ENCODE measurements around the gene PTPN1.

Gene PTPN1

DNA sequence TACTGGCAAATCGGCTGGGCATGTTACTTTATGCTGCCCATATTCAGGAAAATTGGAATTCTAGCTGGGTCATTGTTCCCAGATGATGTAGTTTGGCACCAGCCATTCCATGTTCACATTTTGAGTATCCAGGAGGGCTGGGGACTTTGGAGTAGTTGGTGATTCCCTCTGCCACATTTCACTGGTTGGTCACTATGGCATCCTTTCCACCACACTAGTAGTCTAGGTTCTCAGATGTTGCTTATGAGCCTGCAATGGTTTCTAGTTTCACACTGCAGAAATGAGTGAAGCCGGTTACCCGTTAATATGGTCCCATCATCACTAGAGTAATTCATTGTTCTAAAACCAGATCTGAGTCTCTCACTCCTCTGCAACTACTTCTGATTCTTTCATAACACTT is 4.6 kb downstream of the PTPN1 start:
- DNase-seq, result no peak

DNA sequence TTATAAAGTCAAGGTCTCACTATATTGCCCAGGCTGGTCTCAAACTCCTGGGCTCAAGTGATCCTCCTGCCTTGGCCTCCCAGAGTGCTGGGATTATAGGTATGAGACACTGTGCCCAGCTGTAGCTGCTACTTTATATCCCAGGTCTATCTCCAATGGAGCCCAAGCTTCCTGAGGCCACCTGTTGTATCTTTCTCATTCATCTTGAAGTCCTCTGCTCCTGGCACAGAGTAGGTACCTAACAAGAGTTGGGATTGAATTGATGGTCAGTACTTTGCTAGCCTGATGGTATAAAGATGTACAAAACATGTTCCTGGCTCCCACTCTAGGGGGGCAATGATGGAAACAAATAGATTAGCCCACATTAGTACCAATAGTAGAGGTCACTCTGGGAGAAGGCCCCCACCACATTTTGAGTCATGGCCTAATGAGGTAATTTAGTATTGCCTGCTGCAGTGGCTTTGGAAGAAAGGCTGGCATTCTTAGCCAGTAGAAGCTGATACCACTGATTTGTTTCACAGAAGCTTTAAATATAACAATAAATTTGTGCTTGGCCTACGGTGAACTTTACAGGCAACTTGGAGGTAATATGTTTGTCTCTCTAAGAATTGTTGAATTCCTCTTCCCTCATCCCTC is 5.4 kb downstream of the PTPN1 start:
- DNase-seq, result no peak

DNA sequence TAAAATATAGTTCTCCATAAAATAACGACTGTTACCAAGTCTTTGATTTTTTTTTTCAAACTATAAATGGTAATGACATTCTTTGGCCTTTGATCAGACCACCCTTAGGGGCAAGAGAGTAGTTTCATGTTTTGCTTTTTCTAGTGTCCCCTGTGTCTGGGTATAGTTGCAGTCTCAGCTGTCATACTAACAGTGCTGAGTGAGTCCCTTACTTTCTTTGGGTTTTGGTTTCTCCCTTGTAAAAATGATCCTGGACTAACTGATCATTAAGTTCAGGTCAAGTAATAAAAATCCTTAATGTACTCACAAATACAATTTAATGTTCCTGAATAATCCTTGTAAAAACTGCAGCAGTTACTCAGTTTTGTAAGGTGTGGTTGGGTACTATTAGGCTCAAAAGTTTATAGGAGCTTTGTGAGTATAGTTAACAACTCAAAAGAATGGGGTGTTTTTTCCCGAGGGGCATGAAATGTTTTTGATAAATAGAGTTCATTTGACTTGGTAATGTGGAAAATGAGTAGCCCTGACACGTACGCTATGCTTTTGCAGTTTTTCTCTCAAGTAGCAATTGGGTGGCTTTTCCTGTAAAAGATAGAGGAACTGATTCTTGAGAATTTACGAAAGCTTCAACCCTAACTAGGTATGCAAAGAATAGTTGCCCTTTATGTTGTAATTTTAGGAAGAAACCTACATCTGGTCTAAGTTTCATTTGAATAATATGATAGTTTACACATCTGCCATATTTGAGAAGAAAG is 6.2 kb downstream of the PTPN1 start:
- DNase-seq, result no peak

DNA sequence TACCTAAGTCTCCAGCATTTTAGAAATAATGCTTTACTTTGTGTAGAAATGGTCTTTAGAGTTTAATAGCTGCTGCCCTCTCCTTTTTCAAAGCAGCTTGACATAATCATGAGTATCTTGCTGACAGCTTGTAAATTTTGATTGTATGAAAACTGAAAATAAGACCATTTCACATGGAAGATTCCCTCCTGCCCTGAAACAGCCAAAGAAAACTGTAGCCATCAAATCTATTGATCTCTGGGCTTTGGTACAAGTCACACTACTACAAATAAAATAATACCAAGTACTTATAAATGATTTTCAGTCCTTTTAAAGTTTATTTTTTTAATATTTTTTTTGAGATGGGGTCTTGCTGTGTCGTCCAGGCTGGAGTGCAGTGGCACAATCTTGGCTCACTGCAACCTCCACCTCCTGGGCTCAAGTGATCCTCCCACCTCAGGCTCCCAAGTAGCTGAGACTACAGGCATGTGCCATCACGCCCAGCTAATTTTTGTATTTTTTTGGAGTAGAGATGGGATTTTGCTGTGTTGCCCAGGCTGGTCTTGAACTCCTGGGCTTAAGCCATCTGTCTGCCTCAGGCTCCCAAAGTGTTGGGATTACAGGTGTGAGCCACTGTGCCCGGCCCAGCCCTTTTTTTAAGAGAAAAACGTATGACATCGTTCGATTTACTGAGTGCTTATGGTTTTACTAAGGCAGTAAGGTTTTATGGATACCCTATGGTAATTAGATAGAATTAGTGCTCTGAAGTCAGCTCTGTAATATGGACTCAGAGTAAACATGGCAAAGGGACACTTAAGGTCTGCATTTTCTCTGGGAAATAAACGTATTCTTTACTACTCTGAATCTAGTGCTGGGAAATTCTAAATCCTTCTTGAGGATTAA is 7.0 kb downstream of the PTPN1 start:
- no peak for DNase-seq

DNA sequence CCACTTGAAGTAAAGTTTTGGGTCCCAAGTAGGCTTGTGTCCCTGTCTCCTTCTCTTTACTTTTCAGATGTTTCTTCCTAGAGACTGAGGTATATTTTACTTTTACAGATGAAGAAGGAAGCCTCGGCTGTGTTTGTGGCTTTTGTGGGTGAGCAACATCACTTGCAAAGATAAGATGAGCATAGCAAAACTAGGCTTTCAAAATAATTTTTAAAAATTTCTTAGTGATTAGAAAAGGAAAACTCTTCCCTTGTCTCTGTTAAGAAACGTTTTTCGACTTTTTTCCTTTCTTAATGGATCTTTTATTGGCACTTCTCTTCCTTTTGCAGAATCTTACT is 7.6 kb downstream of the PTPN1 start:
- peak; percentile 17 to 21 for DNase-seq

DNA sequence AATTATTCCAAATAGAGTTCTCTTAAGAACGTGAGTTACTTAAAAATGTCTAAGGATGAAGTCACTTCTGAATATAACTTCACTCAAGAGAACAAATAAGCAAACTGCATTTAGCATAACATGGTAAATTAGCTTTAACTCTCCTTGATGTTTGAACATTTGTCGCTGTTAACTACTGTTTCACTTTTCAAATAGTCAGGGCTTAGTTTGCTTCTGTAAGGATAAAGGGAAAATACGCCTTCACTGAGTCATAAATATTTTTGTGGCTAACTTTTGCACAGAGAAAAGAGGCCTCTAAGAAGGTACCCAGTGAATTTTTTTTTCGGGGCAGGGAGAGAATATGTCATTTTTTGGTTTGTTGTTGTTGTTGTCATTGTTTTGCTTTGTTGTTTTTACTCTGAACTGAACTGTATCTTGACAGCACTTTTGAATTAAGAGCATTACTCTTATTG is 8.1 kb downstream of the PTPN1 start:
- no peak for DNase-seq

DNA sequence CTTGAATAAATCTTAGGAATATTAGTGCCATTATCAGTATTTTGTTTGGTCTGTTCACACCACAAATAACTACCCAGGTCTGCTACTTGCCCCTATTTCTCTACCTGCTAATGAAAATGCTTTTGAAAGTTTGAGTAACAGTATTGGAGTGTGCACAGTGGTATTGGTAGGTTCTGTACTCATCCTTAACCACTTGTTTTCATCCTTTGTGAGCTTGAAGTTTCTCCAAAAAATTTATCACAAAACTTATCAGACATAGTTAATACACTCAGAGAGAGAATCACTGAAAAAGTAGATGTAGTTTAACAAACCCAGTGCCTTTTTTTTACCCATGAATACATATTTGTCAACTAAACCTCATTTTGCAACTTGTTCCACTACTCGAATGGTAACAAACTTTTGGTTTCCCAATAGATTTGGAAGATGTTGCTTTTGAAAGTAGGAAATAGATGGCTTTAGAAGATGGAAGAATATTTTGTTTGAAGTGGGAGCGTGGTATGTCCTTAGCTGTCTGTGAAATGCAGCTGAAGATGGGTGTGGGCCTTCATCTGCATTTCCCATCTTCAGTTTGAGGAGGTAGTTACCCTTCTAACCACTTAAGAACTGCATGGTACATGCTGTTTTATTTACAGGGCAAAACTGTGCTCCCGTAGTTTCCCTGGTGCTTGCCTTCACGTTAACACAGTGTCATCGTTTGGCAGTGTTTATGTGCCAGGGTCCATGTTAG is 9.0 kb downstream of the PTPN1 start:
- DNase-seq, result no peak

DNA sequence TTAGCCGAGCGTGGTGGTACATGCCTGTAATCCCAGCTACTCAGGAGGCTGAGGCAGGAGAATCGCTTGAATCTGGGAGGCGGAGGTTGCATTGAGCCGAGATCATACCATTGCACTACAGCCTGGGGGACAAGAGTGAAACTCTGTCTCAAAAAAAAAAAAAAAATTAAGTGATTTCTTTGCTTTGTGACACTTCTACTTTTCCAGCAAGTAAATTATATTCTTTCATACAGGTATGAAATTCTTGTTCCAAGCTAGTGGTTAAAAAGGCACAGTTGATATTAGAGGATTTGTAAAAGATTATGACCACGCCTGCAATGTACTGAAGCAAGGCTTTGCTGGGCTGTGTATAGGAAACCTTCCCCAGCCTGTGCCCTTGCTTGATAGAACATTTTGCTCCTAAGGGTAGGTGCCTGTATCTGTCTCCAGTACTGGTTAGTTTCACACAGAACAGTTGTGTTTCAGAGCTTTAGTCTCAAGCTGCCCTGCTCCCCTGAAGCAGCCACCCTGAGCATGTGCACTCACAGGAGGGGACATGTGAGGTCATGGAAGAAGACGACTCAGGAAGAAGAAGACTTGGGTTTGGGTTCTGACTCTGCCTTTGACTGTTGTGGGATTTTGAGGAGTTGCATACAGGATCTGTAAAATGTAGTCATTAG is 10.2 kb downstream of the PTPN1 start:
- DNase-seq, result peak; percentile 25 to 41

DNA sequence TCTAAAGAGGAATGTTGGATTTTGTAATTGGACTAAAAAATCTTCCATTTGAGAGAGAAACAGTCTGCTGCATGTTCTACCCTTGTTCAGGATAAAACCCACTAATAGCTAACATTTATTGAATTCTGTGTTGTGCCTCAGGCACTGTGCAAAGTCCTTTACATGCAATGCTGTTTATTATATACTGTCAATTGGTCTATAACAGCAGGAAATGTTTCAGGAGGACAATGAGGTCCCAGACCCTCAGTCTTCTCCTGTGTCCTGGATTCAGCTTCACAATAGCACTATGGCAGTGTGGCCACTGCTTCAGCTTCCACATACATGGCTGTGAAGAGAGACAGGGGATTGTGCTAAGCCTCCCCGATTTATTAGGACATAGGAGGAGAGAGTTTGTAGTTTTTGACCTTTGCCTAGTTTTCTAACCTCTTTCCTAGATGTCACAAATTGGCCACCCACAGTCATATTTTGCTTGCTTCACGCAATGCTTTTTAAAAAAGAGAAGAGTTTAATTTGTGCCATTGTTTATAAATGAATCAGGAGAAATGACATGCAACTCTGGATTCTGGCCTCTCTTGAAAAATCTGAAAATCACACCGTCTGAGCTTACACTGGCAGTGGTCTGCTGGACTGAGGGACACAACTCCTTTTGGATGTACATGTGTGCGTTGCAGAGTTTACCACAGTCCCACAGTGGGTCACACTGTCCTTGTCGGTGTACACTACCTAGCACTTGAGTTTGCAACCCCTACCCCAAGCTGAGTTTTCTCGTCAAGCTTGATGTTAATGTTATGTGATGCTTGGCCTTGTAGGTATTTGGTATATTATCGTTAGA is 11.3 kb downstream of the PTPN1 start:
- DNase-seq, result no peak

DNA sequence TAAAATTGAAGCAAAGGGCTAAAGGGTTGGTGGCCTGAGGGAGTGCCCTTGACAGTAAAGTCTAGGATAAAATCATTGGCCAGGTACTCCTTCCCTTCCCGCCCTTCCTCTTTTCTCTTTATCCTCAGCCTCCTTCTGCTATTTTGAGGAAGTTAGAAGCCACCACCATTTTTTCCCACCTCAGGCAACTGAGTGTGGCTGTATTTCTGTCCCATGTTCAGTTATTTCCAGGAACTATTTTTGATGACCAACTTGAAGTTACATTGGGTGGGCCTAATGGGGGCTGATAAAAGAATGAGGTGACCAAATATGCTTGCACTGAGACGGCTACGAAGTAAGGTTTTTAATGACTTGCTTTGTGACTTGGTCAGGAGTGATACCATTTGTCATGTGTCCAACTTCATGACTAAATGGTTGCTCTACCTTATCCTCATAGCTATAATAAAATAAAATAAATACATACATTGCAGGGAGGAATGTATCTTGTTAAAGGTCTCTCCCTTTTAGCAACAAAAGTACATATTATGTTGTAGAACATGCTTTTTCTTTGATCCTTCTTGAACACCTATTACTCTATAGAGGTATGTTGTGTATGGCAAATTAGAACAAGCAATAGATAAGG is 12.0 kb downstream of the PTPN1 start:
- DNase-seq, result no peak

DNA sequence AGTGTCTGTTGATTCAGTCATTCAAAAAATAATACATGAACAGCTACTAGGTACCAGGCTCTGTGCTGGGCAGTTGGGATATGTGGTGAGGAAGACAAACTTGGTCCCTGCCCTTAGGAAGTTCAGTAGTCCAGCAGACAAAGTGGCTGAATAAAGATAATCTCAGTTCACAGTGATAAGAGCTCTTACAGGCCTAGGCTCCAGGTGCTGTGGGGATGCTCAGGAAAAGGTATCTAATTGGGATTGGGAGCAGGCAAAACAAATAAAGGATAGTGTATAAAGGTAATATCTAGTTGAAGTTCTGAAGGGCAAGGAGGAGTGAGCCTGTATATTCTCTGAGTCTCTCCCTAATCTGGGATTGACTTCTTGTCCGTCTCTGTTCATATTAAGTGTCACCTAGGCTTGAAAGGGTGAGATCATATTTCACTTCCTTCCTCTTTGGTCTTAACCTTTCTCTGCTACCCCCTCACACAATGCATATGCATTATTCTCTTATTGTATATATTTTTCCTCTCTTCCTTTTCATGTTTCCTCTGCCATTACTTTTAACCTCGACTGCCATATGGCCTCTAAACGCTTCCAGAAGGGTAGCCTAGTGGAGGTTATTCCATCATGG is 13.5 kb downstream of the PTPN1 start:
- DNase-seq, result no peak

DNA sequence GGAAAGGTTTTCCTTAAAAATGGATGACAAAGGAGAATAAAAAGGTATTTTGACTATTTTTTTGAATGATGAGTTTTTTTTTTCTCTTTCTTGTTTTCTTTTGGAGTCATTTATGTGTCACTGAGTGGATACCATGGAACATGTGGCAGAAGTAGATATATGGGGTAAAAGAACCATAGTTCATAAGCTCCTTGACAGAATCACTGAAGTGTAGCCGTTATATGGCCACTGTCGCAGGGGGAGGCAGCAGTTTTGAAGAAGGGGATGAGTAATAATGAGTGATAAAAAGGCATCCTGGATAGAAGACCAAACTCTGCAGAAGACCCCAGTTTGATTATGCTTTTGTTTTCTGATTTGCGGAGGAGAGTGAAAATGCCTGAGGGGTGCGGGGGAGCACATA is 15.5 kb downstream of the PTPN1 start:
- no peak for DNase-seq

DNA sequence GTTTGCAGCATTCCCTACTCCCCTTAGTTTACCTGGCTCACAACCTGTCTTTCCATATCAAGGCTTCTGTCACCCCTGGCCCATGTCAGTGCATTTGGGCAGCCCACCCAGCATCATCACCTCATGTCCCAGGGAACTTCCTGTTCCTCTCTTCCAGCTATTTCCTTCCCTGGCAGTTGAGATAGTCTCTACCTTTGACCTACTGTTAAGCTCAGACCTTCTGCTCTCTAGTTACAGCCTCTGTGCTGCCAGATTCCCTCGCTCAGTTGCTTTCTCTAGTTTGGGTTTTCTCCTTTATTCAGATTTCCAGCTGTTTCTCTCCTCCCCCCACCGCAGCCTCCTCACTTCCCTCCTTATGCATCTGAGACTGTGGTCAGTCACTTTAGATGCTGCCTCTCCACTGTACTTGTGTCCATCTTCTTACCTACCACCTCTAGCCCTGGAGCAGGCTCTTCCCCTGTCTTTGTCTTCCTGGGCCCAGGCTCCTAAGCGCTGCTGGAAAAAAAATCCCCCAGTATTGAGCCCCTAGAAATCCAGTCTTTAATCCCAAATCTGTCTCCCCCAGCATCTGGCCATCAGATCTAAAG is 16.3 kb downstream of the PTPN1 start:
- no peak for DNase-seq

DNA sequence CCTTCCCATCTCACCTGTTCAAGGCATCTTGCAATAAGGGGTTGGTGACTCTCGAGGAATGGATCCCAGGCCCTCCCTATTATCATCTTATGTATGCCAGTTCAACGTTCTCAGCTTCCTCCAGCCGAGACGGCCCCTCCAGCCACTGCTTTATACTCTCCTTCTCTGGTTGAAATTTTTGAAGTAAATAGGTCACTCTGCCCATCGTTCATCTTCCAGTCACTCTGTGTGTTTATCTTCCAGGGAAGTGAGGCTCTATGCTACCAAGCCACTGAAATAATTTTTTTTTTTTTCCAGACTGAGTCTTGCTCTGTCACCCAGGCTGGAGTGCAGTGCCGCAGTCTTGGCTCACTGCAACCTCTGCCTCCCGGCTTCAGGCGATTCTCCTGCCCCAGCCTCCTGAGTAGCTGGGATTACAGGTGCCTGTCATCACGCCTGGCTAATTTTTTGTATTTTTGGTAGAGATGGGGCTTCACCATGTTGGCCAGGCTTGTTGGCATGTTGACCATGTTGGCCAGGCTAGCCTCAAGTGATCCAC is 17.0 kb downstream of the PTPN1 start:
- no peak for DNase-seq

DNA sequence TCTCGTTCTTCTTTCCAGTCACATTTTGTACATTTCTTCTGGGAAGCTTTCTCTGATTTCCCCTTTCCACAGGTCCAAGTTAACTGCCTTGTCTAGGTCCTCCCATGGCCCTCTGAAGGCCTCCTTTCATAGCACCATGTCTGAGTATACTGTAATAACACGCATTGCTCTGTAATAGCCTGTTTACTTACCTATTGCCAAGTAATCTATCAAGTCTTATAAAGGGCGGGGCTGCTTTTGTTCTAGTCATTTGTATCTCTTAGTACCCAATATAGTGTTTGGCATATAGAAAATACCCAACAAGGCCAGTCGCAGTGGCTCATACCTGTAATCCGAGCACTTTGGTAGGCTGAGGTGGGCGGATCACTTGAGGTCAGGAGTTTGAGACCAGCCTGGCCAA is 17.9 kb downstream of the PTPN1 start:
- no peak for DNase-seq

DNA sequence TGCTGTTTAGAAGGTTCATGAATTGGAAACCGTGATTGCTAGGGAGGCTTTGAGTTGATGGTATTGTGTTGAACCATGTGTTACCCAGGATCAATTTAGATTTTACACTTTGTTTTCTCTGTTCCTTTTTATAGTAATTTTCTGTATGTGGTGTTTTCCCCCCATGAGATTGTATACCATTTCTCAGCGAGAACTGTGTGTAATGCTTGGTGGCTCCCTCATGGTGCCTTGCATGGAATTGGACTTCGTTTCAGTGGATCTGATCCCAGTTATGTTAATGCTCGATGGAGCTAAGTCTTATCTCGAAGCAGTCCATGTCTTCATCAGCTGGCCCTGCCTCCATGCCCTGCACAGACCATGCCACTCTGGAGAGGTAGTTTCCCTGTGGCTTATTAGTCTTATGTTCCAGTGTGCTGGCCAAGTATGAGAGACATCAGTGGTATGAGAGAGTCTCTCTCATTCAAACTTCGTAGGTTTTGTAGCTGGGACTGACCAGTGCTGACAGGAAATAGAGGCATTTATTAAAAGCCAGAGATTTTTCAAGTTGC is 18.7 kb downstream of the PTPN1 start:
- DNase-seq, result no peak

DNA sequence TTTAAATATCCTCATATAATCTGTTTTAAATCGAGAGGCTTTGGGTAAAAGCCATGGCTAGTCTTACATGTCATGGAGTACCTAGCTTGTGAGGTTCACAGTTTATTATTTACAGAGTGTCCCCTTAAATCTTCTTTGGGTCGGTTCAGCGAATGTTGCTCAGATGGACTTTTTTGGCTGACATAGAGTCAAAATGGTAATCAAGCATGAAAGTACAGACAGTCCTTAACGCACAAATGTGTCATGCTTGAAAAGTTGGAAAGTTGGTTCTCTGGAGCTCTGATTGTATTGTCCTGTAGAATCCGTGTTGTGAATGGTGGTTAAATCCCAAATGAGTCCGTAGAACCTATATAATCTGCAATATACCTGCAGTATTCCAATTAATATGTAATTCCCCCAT is 22.0 kb downstream of the PTPN1 start:
- DNase-seq, result no peak

DNA sequence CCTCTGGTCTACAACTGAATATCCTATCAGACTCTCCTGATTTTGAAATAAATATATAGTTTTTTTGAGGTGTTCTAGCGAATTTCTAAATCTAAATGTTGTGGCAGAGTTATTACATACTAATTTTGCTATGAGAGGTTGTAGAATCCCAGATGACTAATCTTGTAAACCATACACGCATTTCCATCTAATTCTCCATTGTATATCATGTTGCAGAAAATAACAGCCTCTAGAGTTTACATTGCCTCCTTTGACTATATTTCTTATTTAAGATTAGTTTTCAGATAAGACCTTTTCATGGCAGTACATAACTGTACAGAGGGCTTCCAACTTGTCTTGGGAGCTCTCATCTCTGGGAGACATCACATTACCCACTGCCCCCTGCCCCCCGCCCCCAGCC is 22.9 kb downstream of the PTPN1 start:
- DNase-seq, result no peak

DNA sequence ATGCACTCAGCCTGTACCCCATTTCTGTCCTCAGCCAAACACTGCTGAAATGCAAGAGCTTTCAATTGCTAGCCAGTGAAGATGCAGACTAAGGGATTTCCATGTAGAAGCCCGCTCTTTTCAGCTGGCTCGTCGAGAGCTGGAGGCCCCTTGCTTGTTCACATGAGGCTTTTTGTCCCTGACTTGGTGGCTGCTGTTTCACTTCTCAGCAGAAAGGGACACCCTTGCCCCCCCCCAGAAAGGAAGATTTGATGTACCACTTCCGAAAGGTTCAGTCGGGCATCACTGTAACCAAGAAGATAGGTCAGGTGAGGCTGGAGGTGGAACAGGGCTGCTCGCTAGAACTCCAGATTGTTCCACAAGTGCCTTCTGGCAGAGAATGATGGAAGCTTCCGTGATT is 23.3 kb downstream of the PTPN1 start:
- DNase-seq, result no peak

DNA sequence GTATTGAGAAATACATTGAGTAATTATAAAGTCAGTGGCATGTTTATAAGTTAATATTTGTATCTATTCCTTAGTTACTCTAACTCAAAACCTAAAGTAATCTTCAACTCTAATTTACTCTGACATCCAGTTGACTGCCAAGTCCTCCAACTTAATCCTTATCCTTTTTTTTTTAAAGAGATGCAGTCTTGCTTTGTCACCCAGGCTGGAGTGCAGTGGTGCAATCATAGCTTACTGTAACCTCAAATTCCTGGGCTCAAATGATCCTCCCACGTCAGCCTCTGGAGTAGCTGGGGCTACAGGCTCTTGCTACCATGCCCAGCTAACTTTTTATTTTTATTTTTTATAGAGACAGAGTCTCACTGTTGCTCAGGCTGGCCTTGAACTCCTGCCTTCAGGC is 24.4 kb downstream of the PTPN1 start:
- DNase-seq, result no peak
